Aorta (tissue), 5 donors: ENCODE measurements around the gene DYSF. TPM values are rescaled to one million over a fixed set of nuclear protein-coding genes. Genes with fewer than 3 reads are reported as not detected.

Experiments used
- ATAC-seq: fragments of 200-7000 bp; cut with Tn5 transposase; one replicate; pipeline ENCODE4 v1.9.1; 2022; ENCODE audit warnings: moderate library complexity; ENCODE audit not compliant: low FRiP score
- DNase-seq, 2 donors: peaks; one replicate each; pipeline ENCODE4 v3.0.0-alpha.2; 2020
- H3K27ac ChIP-seq, 2 donors: one replicate each; pipeline ENCODE4 v1.5.1; 2013; ENCODE audit warnings: low read length in 2 of 2, mild to moderate bottlenecking in 2 of 2, moderate library complexity in 2 of 2, control low read depth in 1 of 2, inconsistent platforms in 1 of 2, low read depth in 1 of 2
- H3K27me3 ChIP-seq, 2 donors: one replicate each; pipeline ENCODE4 v1.6.1; 2013; ENCODE audit warnings: control low read depth in 1 of 2, low read length in 1 of 2, mild to moderate bottlenecking in 1 of 2, moderate library complexity in 1 of 2; ENCODE audit not compliant: insufficient read depth in 2 of 2, control insufficient read depth in 1 of 2
- H3K36me3 ChIP-seq, 2 donors: one replicate each; pipeline ENCODE4 v1.6.1; 2013; ENCODE audit warnings: control low read depth in 1 of 2, low read length in 1 of 2, mild to moderate bottlenecking in 1 of 2; ENCODE audit not compliant: insufficient read depth in 2 of 2, control insufficient read depth in 1 of 2
- H3K4me1 ChIP-seq, 2 donors: one replicate each; pipeline ENCODE4 v1.6.1; 2013; ENCODE audit warnings: low read length in 2 of 2, control low read depth in 1 of 2, mild to moderate bottlenecking in 1 of 2, moderate library complexity in 1 of 2; ENCODE audit not compliant: insufficient read depth in 2 of 2, control insufficient read depth in 1 of 2
- H3K4me3 ChIP-seq, 2 donors: one replicate each; pipeline ENCODE4 v1.5.1; 2013; ENCODE audit warnings: low read length in 2 of 2, control low read depth in 1 of 2, mild to moderate bottlenecking in 1 of 2
- H3K9me3 ChIP-seq: one replicate; pipeline ENCODE4 v1.6.1; 2013; ENCODE audit warnings: mild to moderate bottlenecking, low read length; ENCODE audit not compliant: control insufficient read depth
- WGBS, 2 donors: extraction: QIAGEN DNeasy Blood & Tissue Kit; methylation state at CpG; one replicate each; pipeline ENCODE4 v1.1.7; 2013; 5-methylcytosine and 5-hydroxymethylcytosine counted together
- intact Hi-C, 2 donors: fragments of 100-400 bp; cut with DNase I; formaldehyde crosslinking; loops; one replicate each; pipeline versions ENCODE4 v1.14.2 to v1.15.0; 2022
- polyA plus RNA-seq, 2 donors: library from polyadenylated mRNA; stranded (reverse); fragments of 200-250 nt; gene quantifications; one replicate each; pipeline ENCODE4 v1.2.3, GENCODE V29; 2013
- total RNA-seq, 2 donors: library from RNA; stranded (reverse); fragmentation: NEBNext Ultra II Directional; extraction: Animal tissue kit (Norgen Biotek cat#: 25700); gene quantifications; one replicate each; pipeline ENCODE4 v1.2.1, GENCODE V29; 2021
- donor health status: healthy with polysubstance abuse.
- donor health status: Bipolar disorder and iron deficiency.
- donor health status: DM: no; HTN: no; CAD: no.
- donor health status: DM: no; HTN: no; CAD: no.
- donor health status: DM: yes; HTN: yes; CAD: no.

DYSF gene
- total and polyA plus RNA-seq, 4 donors: 3.1 to 28.8 (median 17.5) TPM

DNA sequence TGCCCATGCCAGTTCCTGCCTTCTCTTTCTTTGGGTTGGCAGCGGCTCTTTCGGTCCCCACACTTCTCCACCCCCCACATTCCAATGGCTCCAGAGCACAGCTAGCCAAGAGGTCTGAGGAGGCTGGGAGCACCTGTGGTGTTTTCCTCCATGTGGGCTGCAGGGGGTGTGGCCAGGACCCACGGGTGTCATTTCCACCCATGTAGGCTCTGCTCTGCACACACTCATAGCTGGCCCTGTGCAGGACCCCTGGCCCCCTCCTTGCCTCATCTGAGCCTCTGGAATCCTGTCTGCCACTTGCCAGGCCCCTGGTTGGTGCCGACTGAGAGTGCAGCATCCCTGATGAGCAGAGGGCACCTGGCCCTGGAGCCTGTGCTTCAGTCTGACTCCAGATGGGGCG is 46.3 kb downstream of the DYSF start:
- Histone ChIP-seq H3K27me3 (no peaks in the 10 kb centered on the region), H3K4me3 (no peak overlapping the region), H3K27ac (no peak overlapping the region), H3K4me1 (no peaks in the 10 kb centered on the region), H3K9me3 (no peaks in the 10 kb centered on the region), H3K36me3 (no peaks in the 10 kb centered on the region)
- no peak for ATAC-seq
- 22 to 26% methylated on average over 5 of the region's 5 CpGs for WGBS, 2 donors
- no peak for DNase-seq
- intact Hi-C loops: loop anchor here in 1 of 2 donors (5.0 to 10.0 kb wide), 2 partner anchors 37 to 345 kb away; no protein-coding TSS in a partner anchor

DNA sequence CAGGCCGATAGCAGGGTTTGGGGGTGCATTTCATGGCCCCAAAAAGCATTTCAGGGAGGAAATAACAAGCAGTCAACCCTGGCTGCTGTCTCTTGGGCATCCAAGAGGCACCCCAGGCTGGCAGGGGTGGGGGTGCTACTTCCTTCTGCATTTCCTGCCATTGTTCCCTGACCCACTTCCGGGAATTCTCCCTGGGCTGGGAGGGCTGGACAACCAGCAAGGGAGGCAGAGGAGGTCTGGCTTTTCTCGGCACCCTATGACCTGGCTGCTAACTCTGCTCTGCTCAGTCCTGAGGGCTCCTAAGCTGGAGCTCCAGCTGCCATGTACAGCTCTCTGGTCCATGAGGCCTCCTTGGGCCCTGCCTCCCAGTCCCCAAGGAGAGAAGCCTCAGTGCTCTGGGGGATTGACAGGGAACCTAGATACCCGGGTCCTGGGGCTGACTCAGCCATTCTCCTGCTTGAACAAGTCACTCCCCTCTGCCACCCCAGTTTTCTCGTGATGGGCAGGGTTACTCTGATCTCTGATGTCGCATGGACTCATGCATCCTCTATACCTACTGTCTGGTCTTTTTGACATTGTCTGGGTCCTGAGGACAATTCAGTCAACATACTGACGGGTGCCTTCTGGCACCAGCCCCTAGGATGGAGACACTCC is 47.2 kb downstream of the DYSF start:
- Histone ChIP-seq H3K27me3 (no peaks in the 10 kb centered on the region), H3K27ac (no peak overlapping the region), H3K4me3 (no peak overlapping the region), H3K4me1 (no peaks in the 10 kb centered on the region), H3K36me3 (no peaks in the 10 kb centered on the region), H3K9me3 (no peaks in the 10 kb centered on the region)
- intact Hi-C loops: loop anchor here in 1 of 2 donors (5.0 to 10.0 kb wide), 2 partner anchors 38 to 346 kb away; no protein-coding TSS in a partner anchor
- 84 to 88% methylated on average over 7 of the region's 7 CpGs for WGBS, 2 donors
- ATAC-seq: peak; percentile 36
- DNase-seq: no peak

DNA sequence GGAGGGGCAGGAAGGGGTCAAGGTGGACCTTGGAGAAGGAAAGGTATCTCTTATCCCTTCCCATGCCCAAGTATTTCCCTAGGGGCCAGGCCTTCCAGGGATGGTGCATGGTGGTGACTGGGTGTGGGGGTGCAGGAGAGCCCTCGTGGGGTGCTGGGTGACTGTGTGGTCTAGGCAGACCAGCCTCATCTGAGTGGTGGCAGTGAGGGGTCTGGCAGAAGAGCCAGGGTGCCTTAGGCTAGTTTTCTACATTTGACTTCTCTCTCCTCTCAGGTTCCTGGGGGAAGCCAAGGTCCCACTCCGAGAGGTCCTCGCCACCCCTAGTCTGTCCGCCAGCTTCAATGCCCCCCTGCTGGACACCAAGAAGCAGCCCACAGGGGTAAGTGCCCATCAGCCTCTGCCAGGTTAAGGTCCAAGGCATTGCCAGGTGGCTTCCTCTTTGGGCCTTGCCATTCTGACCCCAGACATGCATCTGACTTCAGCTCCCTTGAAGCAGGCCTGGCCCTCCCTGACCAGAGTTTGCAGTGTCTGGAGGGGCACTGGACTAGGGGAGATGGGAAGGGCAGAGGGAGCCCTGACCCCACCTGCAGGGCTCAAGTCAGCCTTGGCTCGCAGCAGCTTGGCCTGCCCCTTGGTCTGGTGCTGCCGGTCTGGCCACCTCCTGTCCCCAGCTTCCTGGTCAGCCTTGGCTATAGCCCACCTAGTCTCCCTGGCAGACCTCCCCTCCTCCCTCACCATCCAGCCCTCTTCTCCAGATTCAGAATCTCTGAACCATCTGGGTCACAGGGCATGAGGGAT is 49.8 kb downstream of the DYSF start:
- Histone ChIP-seq H3K27ac (no peak overlapping the region), H3K36me3 (no peaks in the 10 kb centered on the region), H3K9me3 (no peaks in the 10 kb centered on the region), H3K4me3 (no peak overlapping the region), H3K27me3 (no peaks in the 10 kb centered on the region), H3K4me1 (no peaks in the 10 kb centered on the region)
- no peak for ATAC-seq
- intact Hi-C loops: loop anchor here in 1 of 2 donors (5.0 to 10.0 kb wide), 2 partner anchors 41 to 348 kb away; no protein-coding TSS in a partner anchor
- WGBS, 2 donors: 96 to 100% methylated on average over 6 of the region's 6 CpGs
- DNase-seq: no peak

DNA sequence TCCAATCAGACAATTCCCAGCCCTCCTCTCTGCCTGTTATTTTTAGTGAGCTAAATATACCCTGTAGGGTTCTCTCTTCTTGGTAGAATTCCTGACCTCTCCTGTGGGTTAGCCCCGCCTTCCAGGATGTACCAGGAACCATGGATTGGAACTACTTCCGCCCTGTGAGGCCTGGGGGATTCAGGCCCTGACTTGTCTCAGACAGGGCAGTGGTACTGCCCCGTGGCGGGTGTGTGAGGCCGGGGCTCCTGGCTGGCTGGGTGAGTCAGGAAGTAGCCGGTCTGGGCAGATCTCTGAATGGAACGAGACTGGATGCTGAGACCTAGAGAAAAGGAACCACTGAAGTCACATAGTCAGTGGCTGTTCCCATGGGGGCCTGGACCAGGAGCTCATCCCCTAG is 50.5 kb downstream of the DYSF start:
- Histone ChIP-seq H3K9me3 (no peaks in the 10 kb centered on the region), H3K27me3 (no peaks in the 10 kb centered on the region), H3K27ac (no peak overlapping the region), H3K4me1 (no peaks in the 10 kb centered on the region), H3K36me3 (no peaks in the 10 kb centered on the region), H3K4me3 (no peak overlapping the region)
- intact Hi-C loops: loop anchor here in 1 of 2 donors (5.0 to 10.0 kb wide), 2 partner anchors 42 to 349 kb away; no protein-coding TSS in a partner anchor
- peak; percentile 29 for ATAC-seq
- WGBS, 2 donors: 87 to 88% methylated on average over 7 of the region's 7 CpGs
- no peak for DNase-seq

DNA sequence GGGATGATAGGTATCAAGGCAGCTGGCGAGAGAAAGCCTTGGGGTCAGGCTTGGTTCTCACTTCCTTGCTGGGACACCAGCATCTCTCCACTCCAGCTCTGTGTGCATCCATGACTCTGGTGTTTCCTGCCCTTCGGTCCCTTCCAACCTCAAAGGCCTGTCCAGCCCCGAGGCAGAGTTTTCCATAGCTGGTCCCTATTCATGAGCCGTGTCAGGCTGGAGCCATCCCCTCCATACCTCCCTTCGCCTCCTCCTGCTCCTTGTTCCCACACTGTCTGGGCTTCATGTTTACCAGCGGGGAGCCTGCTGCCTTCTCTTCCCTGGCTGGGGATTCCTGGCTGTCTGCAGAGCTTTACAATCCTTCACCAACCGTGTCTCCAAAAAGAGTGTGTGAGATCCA is 51.2 kb downstream of the DYSF start:
- DNase-seq: no peak
- Histone ChIP-seq H3K4me3 (no peak overlapping the region), H3K36me3 (no peaks in the 10 kb centered on the region), H3K9me3 (no peaks in the 10 kb centered on the region), H3K27ac (no peak overlapping the region), H3K27me3 (no peaks in the 10 kb centered on the region), H3K4me1 (no peaks in the 10 kb centered on the region)
- intact Hi-C loops: loop anchor here in 1 of 2 donors (5.0 to 10.0 kb wide), 2 partner anchors 42 to 350 kb away; no protein-coding TSS in a partner anchor
- no peak for ATAC-seq
- WGBS, 2 donors: 95 to 96% methylated on average over 7 of the region's 7 CpGs

DNA sequence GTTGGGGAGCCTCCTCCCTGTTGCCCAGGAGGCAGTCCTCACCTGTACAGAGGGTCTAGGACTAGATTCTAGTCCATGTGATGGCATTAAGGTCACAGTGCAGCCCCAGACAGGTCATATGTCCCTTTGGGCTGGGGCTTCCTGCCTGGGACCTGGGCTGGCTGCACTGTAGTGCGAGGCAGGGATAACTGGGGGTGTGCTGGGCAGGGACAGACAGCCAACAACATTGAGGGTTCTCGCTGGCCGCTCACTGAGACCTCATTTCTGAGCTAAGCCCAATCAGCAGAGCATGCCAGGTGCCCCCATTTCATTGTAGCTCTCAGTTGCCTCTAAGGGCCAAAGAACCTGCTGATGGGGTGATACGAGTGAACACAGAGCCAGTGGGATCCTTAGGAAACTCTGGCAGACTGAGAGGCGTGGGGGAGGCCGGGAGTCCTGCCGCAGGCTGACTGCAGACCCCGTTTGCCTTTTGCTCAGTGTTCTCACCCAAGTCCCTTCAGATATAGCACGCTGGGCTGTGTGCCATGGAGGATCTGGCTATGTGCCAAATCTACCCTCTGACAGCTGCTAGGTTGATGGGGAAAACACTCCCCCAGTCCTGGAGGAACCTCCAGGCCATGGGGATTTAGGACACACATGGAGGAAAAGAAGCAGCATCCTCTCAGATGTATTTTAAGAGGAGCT is 51.9 kb downstream of the DYSF start:
- WGBS, 2 donors: 56 to 66% methylated on average over 9 of the region's 9 CpGs
- no peaks in the 10 kb centered on the region for H3K9me3 ChIP-seq
- intact Hi-C loops: loop anchor here in 1 of 2 donors (10.0 kb wide), 1 partner anchor 350 kb away; no protein-coding TSS in a partner anchor
- H3K4me1 ChIP-seq: no peaks in the 10 kb centered on the region
- H3K4me3 ChIP-seq: no peak overlapping the region
- ATAC-seq (no peak), DNase-seq (no peak)
- H3K27me3 ChIP-seq: no peaks in the 10 kb centered on the region
- no peak overlapping the region for H3K27ac ChIP-seq
- H3K36me3 ChIP-seq: no peaks in the 10 kb centered on the region

DNA sequence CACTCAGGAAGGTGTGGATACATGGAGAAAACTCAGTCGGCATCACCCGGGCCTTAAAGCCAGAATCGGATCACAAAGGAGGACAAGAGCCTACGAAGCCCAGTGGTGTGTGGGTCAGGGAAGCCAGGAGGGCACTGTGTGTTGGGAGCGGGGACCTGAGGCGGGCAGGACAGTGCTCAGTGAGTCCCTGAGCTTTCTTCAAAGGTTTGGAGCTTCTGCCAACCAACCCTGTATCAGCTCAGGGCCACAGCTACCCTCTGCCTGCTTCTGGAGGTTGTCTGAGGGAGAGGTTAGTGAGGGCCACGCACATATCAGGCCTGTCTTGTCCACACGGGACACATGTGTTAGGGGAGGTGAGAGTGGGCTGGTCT is 52.4 kb downstream of the DYSF start:
- DNase-seq (no peak), ATAC-seq (no peak)
- 89 to 90% methylated on average over 8 of the region's 8 CpGs for WGBS, 2 donors
- intact Hi-C loops: loop anchor here in 1 of 2 donors (10.0 kb wide), 1 partner anchor 351 kb away; no protein-coding TSS in a partner anchor
- Histone ChIP-seq H3K27me3 (no peaks in the 10 kb centered on the region), H3K9me3 (no peaks in the 10 kb centered on the region), H3K4me3 (no peak overlapping the region), H3K36me3 (no peaks in the 10 kb centered on the region), H3K4me1 (no peaks in the 10 kb centered on the region), H3K27ac (no peak overlapping the region)

DNA sequence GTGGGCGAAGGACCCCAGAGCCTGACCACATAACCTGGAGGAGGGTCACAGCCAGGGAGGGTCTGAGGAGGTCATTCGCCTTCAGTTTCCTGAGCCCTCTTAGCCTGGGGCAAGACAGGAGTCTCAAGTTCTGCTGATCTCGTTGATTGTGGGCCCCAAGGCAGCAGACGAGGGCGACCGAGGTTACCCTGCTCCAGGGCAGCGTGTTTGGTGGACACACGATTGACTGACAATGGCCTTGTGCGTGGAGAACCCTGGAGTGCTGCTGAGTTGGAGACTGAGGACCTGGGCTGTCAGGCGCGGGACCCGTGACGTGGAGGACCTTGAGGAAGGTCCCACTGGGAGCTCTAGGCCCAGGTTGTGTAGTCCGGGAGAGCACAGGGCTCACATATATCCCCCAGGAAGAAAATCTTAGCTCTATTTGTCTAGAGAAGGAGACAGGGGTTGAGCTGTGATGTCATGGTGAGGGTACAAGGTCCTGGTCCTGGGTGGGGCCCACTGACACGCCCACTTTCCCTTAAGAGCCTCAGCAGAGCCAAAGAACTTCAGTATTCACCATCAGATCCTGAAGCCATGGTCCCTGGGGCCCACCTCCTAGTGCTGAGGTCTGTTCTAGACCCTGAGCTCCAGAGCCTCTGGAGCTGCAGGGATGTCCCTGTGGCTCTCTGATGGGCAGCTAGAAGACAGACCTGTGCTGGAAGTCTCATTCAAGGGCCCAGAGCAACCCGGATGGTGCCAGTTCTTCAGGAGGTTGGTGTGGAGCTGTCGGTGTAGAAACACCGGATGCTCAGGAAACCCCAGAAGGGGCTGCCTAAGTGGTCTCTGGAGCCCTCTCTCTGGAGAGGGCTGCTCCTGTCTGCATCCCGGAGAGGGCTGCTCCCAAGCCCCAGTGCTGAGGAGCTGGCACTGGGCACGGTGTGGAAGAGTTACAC is 53.1 kb downstream of the DYSF start:
- DNase-seq: no peak
- Histone ChIP-seq H3K27ac (no peak overlapping the region), H3K9me3 (no peaks in the 10 kb centered on the region), H3K27me3 (no peaks in the 10 kb centered on the region), H3K36me3 (no peaks in the 10 kb centered on the region), H3K4me3 (no peak overlapping the region), H3K4me1 (no peaks in the 10 kb centered on the region)
- ATAC-seq: no peak
- WGBS, 2 donors: 89 to 91% methylated on average over 20 of the region's 20 CpGs
- intact Hi-C loops: loop anchor here in 1 of 2 donors (10.0 kb wide), 1 partner anchor 352 kb away; no protein-coding TSS in a partner anchor
